Bronchial epithelial cell (primary cell): Measurements from ENCODE around the gene ARID3A. TPM values are rescaled to one million over a fixed set of nuclear protein-coding genes. Genes with fewer than 3 reads are reported as not detected.

Experiments used
- DNase-seq: peaks from one replicate; pipeline ENCODE4 v3.0.0-alpha.2; 2010; ENCODE audit warnings: low read depth
- FAIRE-seq: peaks from 2 replicates; lab custom pipeline; 2011; peaks lifted over from hg19 to GRCh38; lab: Jason Lieb, UNC
- H3K27me3 ChIP-seq: 2 replicates; pipeline ENCODE4 v1.5.1; 2011; ENCODE audit warnings: low read length; ENCODE audit not compliant: control insufficient read depth, insufficient read depth
- H3K36me3 ChIP-seq: 2 replicates; pipeline ENCODE4 v1.5.1; 2011; ENCODE audit warnings: low read length; ENCODE audit not compliant: control insufficient read depth, insufficient read depth
- H3K4me3 ChIP-seq: 2 replicates; pipeline ENCODE4 v1.5.1; 2011; ENCODE audit warnings: mild to moderate bottlenecking, low read depth, low read length, control low read depth
- CTCF ChIP-seq: IDR thresholded peaks from 2 replicates; pipeline ENCODE4 v1.5.1; 2011; ENCODE audit warnings: mild to moderate bottlenecking, moderate library complexity, low read length, control low read depth, inconsistent platforms; ENCODE audit not compliant: insufficient read depth, severe bottlenecking
- total RNA-seq: library from RNA; depleted of rRNA; stranded (reverse); fragments of >200 nt; gene quantifications from 2 replicates; pipeline ENCODE4 v1.2.1, GENCODE V29; 2014

The ARID3A gene
- total RNA-seq, 1 donor from 2014 or later, result 15.8 TPM

GRCh38 chr19:885536-886224, 40.2 kb upstream of the ARID3A start:
- no peak for FAIRE-seq
- no peak for TF ChIP-seq CTCF
- peaks cover 42% of the 10 kb centered on the region for H3K36me3 ChIP-seq
- H3K27me3 ChIP-seq, result no peaks in the 10 kb centered on the region
- DNase-seq, result no peak
- no peak overlapping the region for H3K4me3 ChIP-seq

GRCh38 chr19:887072-887471, 38.8 kb upstream of the ARID3A start:
- no peak for FAIRE-seq
- no peak overlapping the region for H3K4me3 ChIP-seq
- no peak for TF ChIP-seq CTCF
- peaks cover 34% of the 10 kb centered on the region for H3K36me3 ChIP-seq
- H3K27me3 ChIP-seq, result no peaks in the 10 kb centered on the region
- no peak for DNase-seq

GRCh38 chr19:887599-887998, 38.2 kb upstream of the ARID3A start:
- FAIRE-seq, result no peak
- no peak for DNase-seq
- no peak overlapping the region for H3K4me3 ChIP-seq
- peaks cover 28% of the 10 kb centered on the region for H3K36me3 ChIP-seq
- no peaks in the 10 kb centered on the region for H3K27me3 ChIP-seq
- no peak for TF ChIP-seq CTCF

GRCh38 chr19:888581-889385, 37.1 kb upstream of the ARID3A start:
- no peak for TF ChIP-seq CTCF
- DNase-seq (no peak), FAIRE-seq (no peak)
- Histone ChIP-seq H3K36me3 (peaks cover 22% of the 10 kb centered on the region), H3K27me3 (no peaks in the 10 kb centered on the region), H3K4me3 (no peak overlapping the region)

- FAIRE-seq, result no peak
- Histone ChIP-seq H3K27me3 (no peaks in the 10 kb centered on the region), H3K36me3 (peaks cover 20% of the 10 kb centered on the region), H3K4me3 (no peak overlapping the region)
- no peak for TF ChIP-seq CTCF
- no peak for DNase-seq
These were observed 36.1 kb upstream of the ARID3A start for GRCh38 chr19:889662-890295.
